Measurements from ENCODE around the gene PEX5L. TPM values are rescaled to one million over a fixed set of nuclear protein-coding genes. Genes with fewer than 3 reads are reported as not detected.

Gene PEX5L
- total RNA-seq, 4 donors from 2014 or later, result 7.9 TPM; not detected in 3

- no peaks in the 10 kb centered on the region for H3K36me3 ChIP-seq
- no peak overlapping the region for H3K4me3 ChIP-seq
- no peak overlapping the region for H3K27ac ChIP-seq
- no peak for ATAC-seq
- TF ChIP-seq POLR2A (IDR thresholded peaks at IDR 0.05) (no peak), EP300 (IDR thresholded peaks at IDR 0.05) (no peak), CTCF (IDR thresholded peaks at IDR 0.05) (no peak), POLR2AphosphoS5 (IDR thresholded peaks at IDR 0.05) (no peak)
- no peaks in the 10 kb centered on the region for H3K9me3 ChIP-seq
- no peaks in the 10 kb centered on the region for H3K27me3 ChIP-seq
- WGBS, 2 donors (ENCODE audit: low coverage in 1 of 2), result 54 to 89% methylated on average over 1 to 2 of the region's 2 CpGs
- no peaks in the 10 kb centered on the region for H3K4me1 ChIP-seq
Observed at GRCh38 chr3:179848711-179849110, 188.0 kb downstream of the PEX5L start.

DNA sequence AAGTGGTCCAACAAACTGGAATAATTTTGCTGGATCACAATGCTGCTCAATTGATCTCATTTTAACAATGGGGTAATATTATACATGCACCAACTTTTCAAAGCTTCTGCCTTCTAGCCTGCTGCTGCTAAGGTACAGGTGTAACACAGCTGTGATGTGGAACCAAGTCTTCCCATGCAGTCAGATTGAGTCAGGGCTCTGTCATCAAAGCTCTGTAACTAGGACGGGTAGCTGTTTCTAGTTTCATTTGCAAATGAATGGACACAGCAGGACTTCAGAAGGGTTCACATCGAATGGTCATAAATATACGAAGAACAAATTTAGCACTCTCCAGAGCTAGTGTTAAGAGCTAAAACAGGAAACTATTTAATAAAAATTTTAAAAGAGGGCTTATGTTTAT lies 194.7 kb downstream of the PEX5L start:
- WGBS, 2 donors (ENCODE audit: low coverage in 1 of 2), result 11% methylated on average over 3 of the region's 3 CpGs; no CpG with 5 or more reads in 1 of the 2 donors
- Histone ChIP-seq H3K27ac (no peak overlapping the region), H3K9me3 (no peaks in the 10 kb centered on the region), H3K36me3 (no peaks in the 10 kb centered on the region), H3K4me1 (no peaks in the 10 kb centered on the region), H3K27me3 (no peaks in the 10 kb centered on the region), H3K4me3 (no peak overlapping the region)
- ATAC-seq, result no peak
- TF ChIP-seq EP300 (IDR thresholded peaks at IDR 0.05) (no peak), POLR2A (IDR thresholded peaks at IDR 0.05) (no peak), CTCF (IDR thresholded peaks at IDR 0.05) (no peak), POLR2AphosphoS5 (IDR thresholded peaks at IDR 0.05) (no peak)

DNA sequence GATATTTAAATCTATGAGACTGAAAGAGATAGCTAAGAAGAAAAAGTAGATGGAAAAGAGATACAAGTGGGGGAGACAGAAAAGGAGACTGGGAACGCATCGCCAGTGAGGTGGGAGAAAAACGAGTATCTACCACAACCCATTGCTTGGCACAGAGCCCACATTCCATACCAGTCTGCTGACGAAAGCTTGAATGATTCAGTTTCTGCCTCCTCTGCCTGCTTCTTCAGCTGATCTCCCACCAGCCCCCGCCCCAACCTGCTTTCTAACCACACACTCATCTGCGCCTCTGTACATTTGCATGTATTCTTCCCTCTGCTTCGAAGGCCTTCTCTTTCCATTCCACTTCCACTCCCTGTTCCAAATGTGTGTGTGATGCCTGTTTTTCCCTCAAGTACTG lies 195.8 kb downstream of the PEX5L start:
- H3K4me1 ChIP-seq, result no peaks in the 10 kb centered on the region
- WGBS, 2 donors (ENCODE audit: low coverage in 1 of 2), result 60 to 65% methylated on average over 7 of the region's 7 CpGs
- no peaks in the 10 kb centered on the region for H3K27me3 ChIP-seq
- no peaks in the 10 kb centered on the region for H3K36me3 ChIP-seq
- no peak for ATAC-seq
- no peak for TF ChIP-seq CTCF (IDR thresholded peaks at IDR 0.05)
- no peak for TF ChIP-seq POLR2A (IDR thresholded peaks at IDR 0.05)
- TF ChIP-seq EP300 (IDR thresholded peaks at IDR 0.05), result no peak
- TF ChIP-seq POLR2AphosphoS5 (IDR thresholded peaks at IDR 0.05), result no peak
- no peaks in the 10 kb centered on the region for H3K9me3 ChIP-seq
- H3K27ac ChIP-seq, result no peak overlapping the region
- no peak overlapping the region for H3K4me3 ChIP-seq

- Histone ChIP-seq H3K36me3 (no peaks in the 10 kb centered on the region), H3K9me3 (no peaks in the 10 kb centered on the region), H3K4me3 (no peak overlapping the region), H3K27me3 (peaks cover 3% of the 10 kb centered on the region), H3K27ac (no peak overlapping the region), H3K4me1 (no peaks in the 10 kb centered on the region)
- no peak for TF ChIP-seq EP300 (IDR thresholded peaks at IDR 0.05)
- no peak for TF ChIP-seq POLR2A (IDR thresholded peaks at IDR 0.05)
- TF ChIP-seq CTCF (IDR thresholded peaks at IDR 0.05), result no peak
- TF ChIP-seq POLR2AphosphoS5 (IDR thresholded peaks at IDR 0.05), result no peak
- no peak for ATAC-seq
- WGBS, 2 donors (ENCODE audit: low coverage in 1 of 2), result 57% methylated on average over 2 of the region's 2 CpGs; no CpG with 5 or more reads in 1 of the 2 donors
Observed at GRCh38 chr3:179837374-179837773, 199.4 kb downstream of the PEX5L start.

DNA sequence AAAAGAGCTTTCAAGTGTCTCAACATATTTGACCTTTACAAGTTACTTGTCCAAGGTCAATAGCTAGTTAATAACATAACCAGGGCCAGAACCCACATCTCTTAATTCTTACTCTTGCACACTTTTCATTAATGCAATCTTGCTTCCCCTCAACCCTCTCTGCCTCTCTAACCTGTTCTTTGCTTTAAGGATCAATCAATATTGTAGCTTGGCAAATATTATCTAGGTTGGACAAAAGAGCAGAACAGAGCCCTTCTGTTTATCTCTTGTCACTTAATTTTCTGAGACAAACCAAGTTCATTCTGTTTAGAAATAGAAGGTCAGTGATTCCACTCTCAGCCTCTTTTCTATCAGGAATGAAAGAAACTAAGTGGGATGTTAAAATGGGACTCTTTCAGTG lies 203.4 kb downstream of the PEX5L start:
- TF ChIP-seq EP300 (IDR thresholded peaks at IDR 0.05) (no peak), POLR2AphosphoS5 (IDR thresholded peaks at IDR 0.05) (no peak), CTCF (IDR thresholded peaks at IDR 0.05) (no peak)
- H3K27ac ChIP-seq, result no peak overlapping the region
- H3K9me3 ChIP-seq, result no peaks in the 10 kb centered on the region
- no peaks in the 10 kb centered on the region for H3K4me1 ChIP-seq
- H3K4me3 ChIP-seq, result no peak overlapping the region
- peaks cover 4% of the 10 kb centered on the region for H3K27me3 ChIP-seq
- no peak for ATAC-seq
- H3K36me3 ChIP-seq, result no peaks in the 10 kb centered on the region

All from gastroesophageal sphincter (tissue), 4 donors.